HEK293 (cell line): ENCODE data around the gene SMYD2.

Experiments
- CTCF ChIA-PET: fragments of 350-600 bp; formaldehyde crosslinking; extraction: SDS; loops from one replicate; lab custom pipeline; 2021; ENCODE audit warnings: antibody characterized with exemption; lab: Yijun Ruan, JAX
- POLR2A ChIA-PET: fragments of 300-600 bp; formaldehyde crosslinking; extraction: SDS; loops from one replicate; lab custom pipeline; 2020; ENCODE audit warnings: antibody characterized with exemption, inconsistent platforms; lab: Yijun Ruan, JAX
- H3K27ac ChIP-seq: fragments of 200-500 bp; sonication (Bioruptor generic); 2 replicates; pipeline ENCODE4 v1.5.1; 2014; ENCODE audit warnings: low read depth, low read length, control low read depth, inconsistent platforms; ENCODE audit errors: extremely low read depth
- H3K36me3 ChIP-seq, 2 experiments: fragments of 200-500 bp in 1 of 2; sonication (Bioruptor generic) in 1 of 2; 1 replicate in 1 of 2; 2 replicates in 1 of 2; pipeline ENCODE4 v1.5.1; 2014 to 2017; ENCODE audit warnings: inconsistent platforms in 2 of 2, low read length in 2 of 2; ENCODE audit not compliant: control insufficient read depth in 2 of 2, insufficient read depth in 1 of 2
- H3K4me1 ChIP-seq: fragments of 200-500 bp; sonication (Bioruptor generic); 2 replicates; pipeline ENCODE4 v1.5.1; 2014; ENCODE audit warnings: mild to moderate bottlenecking, low read length, inconsistent platforms; ENCODE audit not compliant: control insufficient read depth, insufficient read depth
- H3K4me3 ChIP-seq: 2 replicates; pipeline ENCODE4 v1.5.1; 2011; ENCODE audit warnings: low read depth, mild to moderate bottlenecking, control low read depth, low read length, moderate library complexity
- H3K9me3 ChIP-seq: fragments of 200-500 bp; sonication (Bioruptor generic); 2 replicates; pipeline ENCODE4 v1.5.1; 2014; ENCODE audit warnings: low read depth, low read length, inconsistent platforms; ENCODE audit not compliant: control insufficient read depth, insufficient read depth
- GLIS1 ChIP-seq: fragments of 450-650 bp; formaldehyde crosslinking; IDR thresholded peaks from 2 replicates; pipeline ENCODE4 v1.5.1; 2016; ENCODE audit warnings: missing biosample characterization, missing genetic modification characterization
- MEIS1 ChIP-seq: sonication (generic); formaldehyde crosslinking; IDR thresholded peaks from 2 replicates; pipeline ENCODE4 v1.8.1; 2022; ENCODE audit warnings: missing genetic modification reagents, mild to moderate bottlenecking, borderline replicate concordance
- MYNN ChIP-seq: fragments of 450-650 bp; formaldehyde crosslinking; IDR thresholded peaks from 2 replicates; pipeline ENCODE4 v1.5.1; 2016; ENCODE audit warnings: missing biosample characterization, missing genetic modification characterization, borderline replicate concordance
- PRDM1 ChIP-seq: fragments of 450-650 bp; formaldehyde crosslinking; IDR thresholded peaks from 2 replicates; pipeline ENCODE4; 2016; ENCODE audit warnings: missing biosample characterization, missing genetic modification characterization
- ZBTB17 ChIP-seq: fragments of 450-650 bp; formaldehyde crosslinking; IDR thresholded peaks from 2 replicates; pipeline ENCODE4 v1.5.1; 2016; ENCODE audit warnings: missing biosample characterization, missing genetic modification characterization
- ZFP69B ChIP-seq: fragments of 450-650 bp; formaldehyde crosslinking; IDR thresholded peaks from 2 replicates; pipeline ENCODE4 v1.5.1; 2016; ENCODE audit warnings: missing biosample characterization, missing genetic modification characterization
- ZNF155 ChIP-seq: fragments of 450-650 bp; formaldehyde crosslinking; IDR thresholded peaks from 2 replicates; pipeline ENCODE4 v1.5.1; 2016; ENCODE audit warnings: missing biosample characterization, missing genetic modification characterization
- ZNF394 ChIP-seq: fragments of 450-650 bp; formaldehyde crosslinking; IDR thresholded peaks from 2 replicates; pipeline ENCODE4 v1.5.1; 2016; ENCODE audit warnings: missing biosample characterization, missing genetic modification characterization, mild to moderate bottlenecking, moderate library complexity, borderline replicate concordance
- ZNF426 ChIP-seq: fragments of 450-650 bp; formaldehyde crosslinking; IDR thresholded peaks from 2 replicates; pipeline ENCODE4 v1.5.1; 2017; ENCODE audit warnings: missing biosample characterization, missing genetic modification characterization, mild to moderate bottlenecking, inconsistent platforms, moderate library complexity
- ZNF558 ChIP-seq: fragments of 450-650 bp; formaldehyde crosslinking; IDR thresholded peaks from 2 replicates; pipeline ENCODE4 v1.5.1; 2016; ENCODE audit warnings: missing biosample characterization, missing genetic modification characterization
- ZNF654 ChIP-seq: fragments of 450-650 bp; formaldehyde crosslinking; IDR thresholded peaks from 2 replicates; pipeline ENCODE4 v1.5.1; 2016; ENCODE audit warnings: low read depth, missing biosample characterization, missing genetic modification characterization
- ZNF768 ChIP-seq: fragments of 450-650 bp; formaldehyde crosslinking; IDR thresholded peaks from 2 replicates; pipeline ENCODE4 v1.5.1; 2018; ENCODE audit warnings: missing biosample characterization, mild to moderate bottlenecking, missing genetic modification characterization
- ZSCAN23 ChIP-seq: fragments of 450-650 bp; formaldehyde crosslinking; IDR thresholded peaks from 2 replicates; pipeline ENCODE4 v1.5.1; 2016; ENCODE audit warnings: missing biosample characterization, missing genetic modification characterization
- ZSCAN30 ChIP-seq: fragments of 450-650 bp; IDR thresholded peaks from 2 replicates; pipeline ENCODE4 v1.5.1; 2018; ENCODE audit warnings: missing biosample characterization, mild to moderate bottlenecking, missing genetic modification characterization, moderate library complexity
- TF ChIP-seq, protein P1 (sequence below): fragments of 450-650 bp; formaldehyde crosslinking; IDR thresholded peaks from 2 replicates; pipeline ENCODE4 v1.5.1; 2016; ENCODE audit warnings: missing biosample characterization, missing genetic modification characterization, low read depth
- TF ChIP-seq, protein P2 (sequence below): fragments of 450-650 bp; formaldehyde crosslinking; IDR thresholded peaks from 2 replicates; pipeline ENCODE4 v1.5.1; 2016; ENCODE audit warnings: missing biosample characterization, missing genetic modification characterization

SMYD2 gene

DNA sequence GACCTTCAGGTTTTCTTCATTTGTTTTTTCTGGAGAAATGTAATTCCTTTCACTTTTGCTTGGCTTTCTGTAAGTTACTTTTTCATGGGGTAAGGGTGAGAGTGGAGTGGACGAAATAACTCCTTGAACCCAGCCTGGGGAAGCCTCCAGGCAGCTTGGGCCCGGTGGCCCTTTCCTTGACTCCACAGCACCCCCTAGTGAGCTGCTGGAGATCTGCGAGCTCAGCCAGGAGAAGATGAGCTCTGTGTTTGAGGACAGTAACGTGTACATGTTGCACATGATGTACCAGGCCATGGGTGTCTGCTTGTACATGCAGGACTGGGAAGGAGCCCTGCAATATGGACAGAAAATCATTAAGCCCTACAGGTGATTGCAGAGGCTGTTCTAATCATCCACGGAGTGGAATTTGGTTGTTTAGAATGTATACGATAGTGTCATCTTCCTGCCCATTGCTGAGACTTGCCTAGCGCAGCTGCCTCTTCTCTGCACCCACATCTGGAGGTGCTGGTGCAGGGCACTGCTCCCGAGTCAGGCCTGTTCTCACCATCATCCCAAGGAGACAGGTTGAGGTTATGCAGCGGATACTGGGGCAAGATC, 51.0 kb downstream of the SMYD2 start (continued):
- TF ChIP-seq PRDM1 (tag by site-specific recombination) (peak; percentile 53; the same call in 1 of the 2 replicates), ZNF155 (no peak), ZSCAN23 (no peak), ZNF768 (no peak), MYNN (tag by site-specific recombination) (no peak), ZNF426 (tag by site-specific recombination) (no peak), ZNF558 (tag by site-specific recombination) (no peak), MEIS1 (no peak), ZNF654 (tag by site-specific recombination) (peak; percentile 47)
- TF ChIP-seq, protein P1, sequence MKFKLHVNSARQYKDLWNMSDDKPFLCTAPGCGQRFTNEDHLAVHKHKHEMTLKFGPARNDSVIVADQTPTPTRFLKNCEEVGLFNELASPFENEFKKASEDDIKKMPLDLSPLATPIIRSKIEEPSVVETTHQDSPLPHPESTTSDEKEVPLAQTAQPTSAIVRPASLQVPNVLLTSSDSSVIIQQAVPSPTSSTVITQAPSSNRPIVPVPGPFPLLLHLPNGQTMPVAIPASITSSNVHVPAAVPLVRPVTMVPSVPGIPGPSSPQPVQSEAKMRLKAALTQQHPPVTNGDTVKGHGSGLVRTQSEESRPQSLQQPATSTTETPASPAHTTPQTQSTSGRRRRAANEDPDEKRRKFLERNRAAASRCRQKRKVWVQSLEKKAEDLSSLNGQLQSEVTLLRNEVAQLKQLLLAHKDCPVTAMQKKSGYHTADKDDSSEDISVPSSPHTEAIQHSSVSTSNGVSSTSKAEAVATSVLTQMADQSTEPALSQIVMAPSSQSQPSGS (tag by site-specific recombination), result no peak
- TF ChIP-seq, all 188 proteins: peak for 3

DNA sequence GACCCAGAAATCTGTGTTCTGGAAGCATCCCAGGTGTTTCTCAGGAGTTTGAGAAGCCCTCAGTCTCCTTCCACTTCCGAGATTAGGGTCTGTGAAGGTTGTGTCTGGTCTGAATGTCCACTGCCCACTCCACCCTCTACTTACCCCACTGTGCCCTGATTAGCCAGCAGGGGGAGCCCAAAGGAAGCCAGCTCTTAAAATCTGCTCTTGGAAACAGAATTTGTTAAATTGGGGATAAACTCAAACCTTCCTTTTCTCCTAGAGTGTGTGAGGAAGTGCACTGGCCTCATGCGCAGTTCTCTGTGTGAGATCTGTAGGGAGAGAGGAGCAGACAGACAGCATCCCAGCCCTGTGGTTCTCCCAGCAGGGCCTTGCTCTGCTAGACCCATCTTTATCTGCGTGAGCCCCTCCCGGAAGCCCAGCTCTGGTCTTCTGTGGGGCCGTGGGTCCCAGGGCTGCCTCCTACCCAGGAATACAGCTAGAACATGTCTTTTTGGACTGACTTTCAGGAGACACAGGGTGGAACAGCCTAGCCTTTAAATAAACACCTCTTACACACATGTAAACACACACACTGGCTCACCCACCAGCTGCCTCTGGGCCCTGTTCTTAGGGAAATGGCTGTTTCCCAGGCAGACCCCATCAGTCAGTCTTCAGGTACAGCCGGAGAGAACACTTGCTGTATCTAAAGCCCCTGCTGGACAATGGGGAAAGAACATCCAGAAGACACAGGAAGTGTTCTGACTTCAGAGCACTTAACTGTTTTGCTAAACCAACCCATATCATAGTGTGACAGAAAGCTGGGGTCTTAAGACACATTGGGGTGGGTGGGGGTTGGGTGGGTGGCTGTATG, 52.2 kb downstream of the SMYD2 start:
- H3K27ac ChIP-seq, result no peak overlapping the region
- peaks cover 0 to 28% of the 10 kb centered on the region in 2 experiments; a peak in 1 of 3 replicates for H3K36me3 ChIP-seq
- TF ChIP-seq ZSCAN30 (tag by site-specific recombination) (0 out of 2 replicates have a peak, but pooled peaks have one; percentile 35), ZBTB17 (tag by site-specific recombination) (no peak), ZNF654 (tag by site-specific recombination) (peak; percentile 69)
- TF ChIP-seq, protein P2, sequence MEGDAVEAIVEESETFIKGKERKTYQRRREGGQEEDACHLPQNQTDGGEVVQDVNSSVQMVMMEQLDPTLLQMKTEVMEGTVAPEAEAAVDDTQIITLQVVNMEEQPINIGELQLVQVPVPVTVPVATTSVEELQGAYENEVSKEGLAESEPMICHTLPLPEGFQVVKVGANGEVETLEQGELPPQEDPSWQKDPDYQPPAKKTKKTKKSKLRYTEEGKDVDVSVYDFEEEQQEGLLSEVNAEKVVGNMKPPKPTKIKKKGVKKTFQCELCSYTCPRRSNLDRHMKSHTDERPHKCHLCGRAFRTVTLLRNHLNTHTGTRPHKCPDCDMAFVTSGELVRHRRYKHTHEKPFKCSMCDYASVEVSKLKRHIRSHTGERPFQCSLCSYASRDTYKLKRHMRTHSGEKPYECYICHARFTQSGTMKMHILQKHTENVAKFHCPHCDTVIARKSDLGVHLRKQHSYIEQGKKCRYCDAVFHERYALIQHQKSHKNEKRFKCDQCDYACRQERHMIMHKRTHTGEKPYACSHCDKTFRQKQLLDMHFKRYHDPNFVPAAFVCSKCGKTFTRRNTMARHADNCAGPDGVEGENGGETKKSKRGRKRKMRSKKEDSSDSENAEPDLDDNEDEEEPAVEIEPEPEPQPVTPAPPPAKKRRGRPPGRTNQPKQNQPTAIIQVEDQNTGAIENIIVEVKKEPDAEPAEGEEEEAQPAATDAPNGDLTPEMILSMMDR (tag by site-specific recombination), result peak; percentile 55; the same call in 1 of the 2 replicates
- TF ChIP-seq, all 188 proteins: peak for 3
- ChIA-PET CTCF (interaction anchor here (0.5 to 14.5 kb wide), 64 partner anchors 9 to 1209 kb away, joined by 3 to 428 read pairs (median 4); partner anchors contain the start of gene PTPN14), POLR2A (no interaction called here)
- Histone ChIP-seq H3K4me3 (no peak overlapping the region), H3K9me3 (no peaks in the 10 kb centered on the region), H3K4me1 (no peaks in the 10 kb centered on the region)

DNA sequence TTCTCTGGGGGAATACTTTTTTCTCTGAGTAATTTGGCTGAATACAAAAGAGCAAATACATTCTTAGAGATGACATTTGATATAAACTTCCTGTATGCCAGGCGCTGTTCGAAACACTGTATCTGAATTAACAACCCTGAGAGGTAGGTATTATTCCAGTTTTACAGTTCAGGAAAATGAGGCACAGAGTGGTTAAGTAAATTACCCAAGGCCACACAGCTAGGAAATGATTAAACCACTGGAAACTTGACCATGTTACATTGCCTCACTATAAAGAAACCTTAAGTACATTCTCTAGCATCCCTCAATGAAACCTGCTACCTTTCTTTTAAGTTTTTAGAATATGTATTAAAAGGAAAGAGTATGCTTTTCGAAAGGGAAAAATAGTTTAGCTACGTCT, 54.6 kb downstream of the SMYD2 start:
- no peak for TF ChIP-seq ZSCAN30 (tag by site-specific recombination)
- TF ChIP-seq ZNF394, result no peak
- TF ChIP-seq GLIS1, result no peak
- no peak for TF ChIP-seq ZFP69B (tag by site-specific recombination)
- peak; percentile 61; the same call in 1 of the 2 replicates for TF ChIP-seq ZNF768
- ChIA-PET POLR2A (interaction anchor here (0.6 kb wide), 1 partner anchor 261 kb away, joined by 4 read pairs; no protein-coding TSS in a partner anchor), CTCF (interaction anchor here (1.4 to 14.5 kb wide), 4 partner anchors 59 to 254 kb away, joined by 7 to 428 read pairs (median 207); no protein-coding TSS in a partner anchor)
- no peaks in the 10 kb centered on the region for H3K9me3 ChIP-seq
- peaks cover 0 to 17% of the 10 kb centered on the region in 2 experiments; a peak in 1 of 3 replicates for H3K36me3 ChIP-seq
- H3K4me1 ChIP-seq, result no peaks in the 10 kb centered on the region
- H3K4me3 ChIP-seq, result no peak overlapping the region
- H3K27ac ChIP-seq, result no peak overlapping the region
